ENCODE measurements around the gene ABTB2. TPM values are rescaled to one million over a fixed set of nuclear protein-coding genes. Genes with fewer than 3 reads are reported as not detected.

ABTB2 gene
- total RNA-seq, 6 donors from 2014 or later, result 1.4 to 6.8 (median 4.7) TPM

GRCh38 chr11:34149274-34149673 is 208.5 kb downstream of the ABTB2 start:
- WGBS, 2 donors, result 92 to 93% methylated on average over 7 of the region's 7 CpGs
- DNase-seq (no peak), ATAC-seq (ENCODE audit: low FRiP score in 2 of 2) (no peak)
- Histone ChIP-seq H3K27me3 (no peaks in the 10 kb centered on the region), H3K27ac (peak overlapping the region in 1 of 4 donors; percentile 23), H3K9me3 (no peaks in the 10 kb centered on the region), H3K36me3 (peaks cover 23 to 79% (median 53%) of the 10 kb centered on the region in 4 donors), H3K4me3 (no peak overlapping the region), H3K4me1 (peaks cover 0 to 8% (median under 1%) of the 10 kb centered on the region in 4 donors)
- TF ChIP-seq EP300 (IDR thresholded peaks at IDR 0.05) (no peak), POLR2A (IDR thresholded peaks at IDR 0.05) (no peak), POLR2AphosphoS5 (IDR thresholded peaks at IDR 0.05) (no peak)
- TF ChIP-seq, protein P1, sequence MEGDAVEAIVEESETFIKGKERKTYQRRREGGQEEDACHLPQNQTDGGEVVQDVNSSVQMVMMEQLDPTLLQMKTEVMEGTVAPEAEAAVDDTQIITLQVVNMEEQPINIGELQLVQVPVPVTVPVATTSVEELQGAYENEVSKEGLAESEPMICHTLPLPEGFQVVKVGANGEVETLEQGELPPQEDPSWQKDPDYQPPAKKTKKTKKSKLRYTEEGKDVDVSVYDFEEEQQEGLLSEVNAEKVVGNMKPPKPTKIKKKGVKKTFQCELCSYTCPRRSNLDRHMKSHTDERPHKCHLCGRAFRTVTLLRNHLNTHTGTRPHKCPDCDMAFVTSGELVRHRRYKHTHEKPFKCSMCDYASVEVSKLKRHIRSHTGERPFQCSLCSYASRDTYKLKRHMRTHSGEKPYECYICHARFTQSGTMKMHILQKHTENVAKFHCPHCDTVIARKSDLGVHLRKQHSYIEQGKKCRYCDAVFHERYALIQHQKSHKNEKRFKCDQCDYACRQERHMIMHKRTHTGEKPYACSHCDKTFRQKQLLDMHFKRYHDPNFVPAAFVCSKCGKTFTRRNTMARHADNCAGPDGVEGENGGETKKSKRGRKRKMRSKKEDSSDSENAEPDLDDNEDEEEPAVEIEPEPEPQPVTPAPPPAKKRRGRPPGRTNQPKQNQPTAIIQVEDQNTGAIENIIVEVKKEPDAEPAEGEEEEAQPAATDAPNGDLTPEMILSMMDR (IDR thresholded peaks at IDR 0.05), result no peak

DNA sequence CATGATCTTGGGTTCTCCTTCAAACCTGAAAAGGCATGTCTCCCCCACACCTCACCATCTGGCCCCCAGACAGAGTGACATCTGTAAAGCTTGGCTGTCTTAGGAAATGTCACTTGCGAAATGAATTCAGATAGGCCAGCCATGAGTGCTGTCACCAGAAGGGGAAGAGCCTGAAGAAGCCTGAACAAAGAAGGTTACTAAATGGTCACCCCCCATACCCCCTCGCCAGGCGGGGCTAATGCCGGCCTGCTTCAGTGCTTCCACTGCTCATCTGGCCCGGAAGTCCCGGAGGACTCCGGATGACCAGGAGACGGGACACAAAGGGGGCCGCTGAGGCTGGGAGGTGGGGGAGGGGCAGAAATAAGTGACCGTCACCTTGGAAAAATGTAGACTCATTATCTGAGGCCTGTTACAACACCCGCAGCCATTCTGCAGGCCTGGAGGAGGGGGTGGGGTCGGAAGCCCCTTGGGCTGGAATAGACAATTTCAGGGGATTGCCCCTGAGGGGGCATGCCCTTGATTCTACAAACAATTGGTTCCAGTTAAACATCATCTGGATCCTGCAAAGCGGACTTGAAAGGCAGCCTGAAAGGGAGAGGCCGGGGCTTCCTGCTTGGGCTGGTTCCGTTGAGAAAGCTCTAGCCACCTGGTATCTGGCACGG is 209.2 kb downstream of the ABTB2 start:
- 83 to 87% methylated on average over 14 to 16 of the region's 16 CpGs for WGBS, 2 donors
- H3K27me3 ChIP-seq, result no peaks in the 10 kb centered on the region
- peaks cover 24 to 85% (median 60%) of the 10 kb centered on the region in 4 donors for H3K36me3 ChIP-seq
- no peaks in the 10 kb centered on the region for H3K9me3 ChIP-seq
- no peak for TF ChIP-seq POLR2A (IDR thresholded peaks at IDR 0.05)
- no peak for TF ChIP-seq POLR2AphosphoS5 (IDR thresholded peaks at IDR 0.05)
- TF ChIP-seq EP300 (IDR thresholded peaks at IDR 0.05), result no peak
- H3K4me3 ChIP-seq, result no peak overlapping the region
- no peak for ATAC-seq (ENCODE audit: low FRiP score in 2 of 2)
- no peak for DNase-seq
- peaks cover 0 to 1% (median 0%) of the 10 kb centered on the region in 4 donors for H3K4me1 ChIP-seq
- H3K27ac ChIP-seq, result peak overlapping the region in 1 of 4 donors; percentile 23

- no peak for TF ChIP-seq POLR2A (IDR thresholded peaks at IDR 0.05)
- TF ChIP-seq, protein P1 (IDR thresholded peaks at IDR 0.05), result no peak
- TF ChIP-seq EP300 (IDR thresholded peaks at IDR 0.05), result no peak
- TF ChIP-seq POLR2AphosphoS5 (IDR thresholded peaks at IDR 0.05), result no peak
- ATAC-seq (ENCODE audit: low FRiP score in 2 of 2) (no peak), DNase-seq (no peak)
- Histone ChIP-seq H3K27me3 (no peaks in the 10 kb centered on the region), H3K4me3 (no peak overlapping the region), H3K27ac (no peak overlapping the region), H3K9me3 (no peaks in the 10 kb centered on the region), H3K4me1 (no peaks in the 10 kb centered on the region), H3K36me3 (peaks cover 33 to 96% (median 69%) of the 10 kb centered on the region in 4 donors)
- WGBS, 2 donors, result 86 to 92% methylated on average over 7 to 8 of the region's 8 CpGs
Observed at GRCh38 chr11:34147581-34147980, 210.2 kb downstream of the ABTB2 start.

DNA sequence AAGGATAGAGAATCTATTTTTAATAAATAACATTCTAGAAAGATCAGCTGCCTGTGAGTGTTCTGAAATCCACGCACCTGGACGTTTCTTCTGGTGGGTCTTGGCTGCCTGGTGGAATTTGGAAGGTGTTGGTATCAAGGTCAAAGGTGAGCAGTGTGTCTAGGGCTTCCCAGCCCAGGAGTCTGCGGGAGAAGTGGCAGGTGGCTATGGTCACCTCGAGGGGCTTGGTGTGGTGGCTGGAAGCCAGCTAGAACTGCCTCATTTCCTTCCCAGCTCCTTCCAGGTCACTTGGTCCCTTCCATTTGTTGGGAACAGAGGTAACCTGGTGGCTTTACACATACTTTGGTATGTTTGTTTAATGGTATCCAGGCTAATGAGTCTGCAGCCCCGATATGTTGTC is 210.9 kb downstream of the ABTB2 start:
- Histone ChIP-seq H3K27me3 (no peaks in the 10 kb centered on the region), H3K36me3 (peaks cover 33 to 97% (median 72%) of the 10 kb centered on the region in 4 donors), H3K4me1 (no peaks in the 10 kb centered on the region), H3K4me3 (no peak overlapping the region), H3K27ac (no peak overlapping the region), H3K9me3 (no peaks in the 10 kb centered on the region)
- no peak for ATAC-seq (ENCODE audit: low FRiP score in 2 of 2)
- DNase-seq, result no peak
- no peak for TF ChIP-seq EP300 (IDR thresholded peaks at IDR 0.05)
- TF ChIP-seq, protein P1 (IDR thresholded peaks at IDR 0.05), result no peak
- TF ChIP-seq POLR2A (IDR thresholded peaks at IDR 0.05), result no peak
- no peak for TF ChIP-seq POLR2AphosphoS5 (IDR thresholded peaks at IDR 0.05)
- WGBS, 2 donors, result 79 to 90% methylated on average over 5 of the region's 5 CpGs

- no peaks in the 10 kb centered on the region for H3K27me3 ChIP-seq
- no peak for TF ChIP-seq POLR2AphosphoS5 (IDR thresholded peaks at IDR 0.05)
- TF ChIP-seq, protein P1 (IDR thresholded peaks at IDR 0.05), result no peak
- TF ChIP-seq EP300 (IDR thresholded peaks at IDR 0.05), result no peak
- no peak for TF ChIP-seq POLR2A (IDR thresholded peaks at IDR 0.05)
- H3K4me3 ChIP-seq, result no peak overlapping the region
- DNase-seq, result no peak
- ATAC-seq (ENCODE audit: low FRiP score in 2 of 2), result no peak
- no peaks in the 10 kb centered on the region for H3K9me3 ChIP-seq
- 94 to 96% methylated on average over 12 of the region's 12 CpGs for WGBS, 2 donors
- H3K4me1 ChIP-seq, result no peaks in the 10 kb centered on the region
- H3K27ac ChIP-seq, result no peak overlapping the region
- peaks cover 33 to 97% (median 75%) of the 10 kb centered on the region in 4 donors for H3K36me3 ChIP-seq
Observed at GRCh38 chr11:34146411-34146810, 211.4 kb downstream of the ABTB2 start.

Data from upper lobe of left lung (tissue), 6 donors.